Lower leg skin (tissue), 4 donors: ENCODE results near the gene FKBP5. TPM values are rescaled to one million over a fixed set of nuclear protein-coding genes. Genes with fewer than 3 reads are reported as not detected.

Source experiments
- DNase-seq, 2 donors: peaks; one replicate each; pipeline ENCODE4 v3.0.0-alpha.2; 2019; ENCODE audit warnings: low spot score in 2 of 2
- H3K4me3 ChIP-seq: fragments of 200-600 bp; sonication (generic); 2 replicates; pipeline ENCODE4 v1.5.1; 2017; ENCODE audit warnings: mild to moderate bottlenecking, low read depth; ENCODE audit not compliant: poor library complexity, severe bottlenecking
- POLR2A ChIP-seq, 2 donors: fragments of 450-650 bp; IDR thresholded peaks; one replicate each; pipeline ENCODE4 v1.6.1; 2016 to 2017; ENCODE audit warnings: antibody characterized with exemption in 2 of 2, mild to moderate bottlenecking in 1 of 2, moderate library complexity in 1 of 2
- WGBS, 2 donors: methylation state at CpG; one replicate each; pipeline ENCODE4 v1.1.5; 2018; 5-methylcytosine and 5-hydroxymethylcytosine counted together
- intact Hi-C: fragments of 100-400 bp; cut with DNase I; formaldehyde crosslinking; loops from one replicate; pipeline ENCODE4 v1.15.0; 2023; ENCODE audit warnings: low total_unique reads
- total RNA-seq, 4 donors: library from RNA; depleted of rRNA; stranded (reverse); fragments of >200 nt; gene quantifications; one replicate each; pipeline ENCODE4 v1.1.0, GENCODE V29; 2016
- TF ChIP-seq, protein P1 (sequence below), 3 donors: fragments of 450-650 bp; IDR thresholded peaks; one replicate each; pipeline ENCODE4 v1.5.1; 2016; ENCODE audit warnings: antibody characterized with exemption in 3 of 3, mild to moderate bottlenecking in 3 of 3, moderate library complexity in 2 of 3

FKBP5 gene
- total RNA-seq, 4 donors from 2014 or later, result 166 to 278 (median 238) TPM

DNA sequence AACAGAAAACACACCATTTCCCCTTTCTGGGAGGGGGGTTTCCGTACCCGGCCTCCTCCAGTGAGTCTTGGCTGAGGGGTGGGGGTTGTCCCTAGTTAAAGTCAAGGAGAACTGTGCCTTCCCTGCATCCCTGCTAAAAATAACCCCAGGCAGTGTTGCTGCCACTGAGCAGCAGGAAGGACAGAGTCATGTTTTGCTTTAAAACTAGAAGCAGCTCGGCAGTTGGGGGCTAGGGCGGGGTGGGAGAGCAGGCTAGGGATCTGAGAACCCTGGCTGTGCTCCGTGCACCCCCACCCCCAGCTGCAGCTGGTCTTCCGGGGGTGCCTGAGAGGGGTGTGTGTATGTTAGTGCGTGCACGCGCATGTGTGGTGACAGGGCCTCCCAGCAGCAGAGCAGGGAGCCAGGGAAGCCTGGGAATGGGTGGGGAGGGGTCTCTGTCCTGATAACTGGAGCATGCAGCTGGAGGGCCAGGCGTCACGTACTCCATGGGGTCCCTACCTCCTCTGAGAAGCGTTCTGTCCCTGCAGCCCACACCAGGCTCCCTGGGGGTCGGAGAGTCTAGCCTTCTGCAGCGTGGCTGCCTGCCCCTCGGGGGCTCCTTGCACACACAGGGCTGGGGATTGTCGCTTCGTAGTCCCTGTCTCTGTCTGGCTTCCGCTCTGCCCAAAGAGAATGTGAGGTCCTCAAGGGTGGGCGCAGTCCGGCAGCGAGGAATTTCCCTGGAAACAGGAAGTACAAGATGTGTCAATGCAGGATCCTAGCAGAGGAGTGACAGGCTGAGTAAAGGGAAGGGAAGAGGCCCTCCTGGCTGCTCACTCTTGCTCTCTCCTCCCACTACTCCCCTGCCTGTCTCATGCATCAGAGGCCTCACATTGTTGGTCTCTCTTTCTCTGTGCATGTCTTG is 31.4 kb upstream of the FKBP5 start:
- H3K4me3 ChIP-seq, result no peak overlapping the region
- intact Hi-C loops, result no loop called here
- WGBS, 2 donors, result 37 to 45% methylated on average over 19 of the region's 21 CpGs
- TF ChIP-seq POLR2A (IDR thresholded peaks at IDR 0.05), result no peak
- TF ChIP-seq, protein P1, sequence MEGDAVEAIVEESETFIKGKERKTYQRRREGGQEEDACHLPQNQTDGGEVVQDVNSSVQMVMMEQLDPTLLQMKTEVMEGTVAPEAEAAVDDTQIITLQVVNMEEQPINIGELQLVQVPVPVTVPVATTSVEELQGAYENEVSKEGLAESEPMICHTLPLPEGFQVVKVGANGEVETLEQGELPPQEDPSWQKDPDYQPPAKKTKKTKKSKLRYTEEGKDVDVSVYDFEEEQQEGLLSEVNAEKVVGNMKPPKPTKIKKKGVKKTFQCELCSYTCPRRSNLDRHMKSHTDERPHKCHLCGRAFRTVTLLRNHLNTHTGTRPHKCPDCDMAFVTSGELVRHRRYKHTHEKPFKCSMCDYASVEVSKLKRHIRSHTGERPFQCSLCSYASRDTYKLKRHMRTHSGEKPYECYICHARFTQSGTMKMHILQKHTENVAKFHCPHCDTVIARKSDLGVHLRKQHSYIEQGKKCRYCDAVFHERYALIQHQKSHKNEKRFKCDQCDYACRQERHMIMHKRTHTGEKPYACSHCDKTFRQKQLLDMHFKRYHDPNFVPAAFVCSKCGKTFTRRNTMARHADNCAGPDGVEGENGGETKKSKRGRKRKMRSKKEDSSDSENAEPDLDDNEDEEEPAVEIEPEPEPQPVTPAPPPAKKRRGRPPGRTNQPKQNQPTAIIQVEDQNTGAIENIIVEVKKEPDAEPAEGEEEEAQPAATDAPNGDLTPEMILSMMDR (IDR thresholded peaks at IDR 0.05), result no peak
- DNase-seq, result peak; percentile 55 to 85

DNA sequence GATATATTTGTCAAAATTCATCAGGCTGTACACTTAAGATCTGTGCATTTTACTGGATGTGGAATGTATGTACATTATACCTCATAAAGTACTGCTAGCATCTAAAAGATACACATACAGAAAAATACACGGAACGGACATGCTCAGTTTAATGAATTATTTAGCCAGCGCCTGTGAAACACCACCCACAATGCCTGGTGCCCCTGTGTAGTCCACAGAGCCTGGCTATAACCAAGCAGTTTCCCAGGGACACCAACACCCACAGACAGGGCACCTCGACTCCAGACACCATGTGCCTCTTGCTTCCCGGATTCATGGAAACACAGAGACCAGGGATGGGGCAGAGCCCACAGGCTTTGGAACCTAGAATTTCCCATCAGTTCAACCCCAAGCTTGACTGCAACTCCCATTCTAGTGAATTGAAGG is 30.7 kb upstream of the FKBP5 start:
- intact Hi-C loops, result no loop called here
- DNase-seq, result peak in 1 of 2 donors; percentile 86
- H3K4me3 ChIP-seq, result no peak overlapping the region
- 49 to 67% methylated on average over 5 of the region's 5 CpGs for WGBS, 2 donors
- no peak for TF ChIP-seq POLR2A (IDR thresholded peaks at IDR 0.05)
- TF ChIP-seq, protein P1 (IDR thresholded peaks at IDR 0.05), result no peak

DNA sequence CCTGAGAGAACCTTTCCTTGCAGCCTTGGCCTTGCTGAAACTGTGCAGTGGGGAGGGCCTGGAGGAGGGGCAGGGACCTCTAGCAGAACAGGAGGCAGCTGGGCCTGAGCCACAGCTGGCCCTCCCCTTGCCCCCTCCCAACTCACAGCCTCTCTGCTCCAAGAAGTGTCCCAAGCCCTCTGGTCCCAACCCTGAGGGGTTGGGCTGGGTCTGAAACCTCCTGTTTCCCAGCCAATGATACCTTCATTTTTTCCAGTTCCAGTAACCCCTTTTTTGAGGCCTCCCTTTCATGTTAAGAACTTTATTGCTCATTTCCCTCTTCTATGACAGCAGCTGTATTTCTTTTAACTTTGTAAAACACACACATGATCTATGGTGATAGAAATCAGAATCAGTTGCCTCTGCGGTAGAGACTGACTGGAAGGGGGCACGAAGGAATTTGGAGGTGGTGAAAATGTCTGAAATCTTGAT is 30.2 kb upstream of the FKBP5 start:
- intact Hi-C loops, result no loop called here
- 81% methylated on average over 2 of the region's 2 CpGs for WGBS, 2 donors
- no peak overlapping the region for H3K4me3 ChIP-seq
- DNase-seq, result peak in 1 of 2 donors; percentile 65
- TF ChIP-seq, protein P1 (IDR thresholded peaks at IDR 0.05), result no peak
- TF ChIP-seq POLR2A (IDR thresholded peaks at IDR 0.05), result no peak

DNA sequence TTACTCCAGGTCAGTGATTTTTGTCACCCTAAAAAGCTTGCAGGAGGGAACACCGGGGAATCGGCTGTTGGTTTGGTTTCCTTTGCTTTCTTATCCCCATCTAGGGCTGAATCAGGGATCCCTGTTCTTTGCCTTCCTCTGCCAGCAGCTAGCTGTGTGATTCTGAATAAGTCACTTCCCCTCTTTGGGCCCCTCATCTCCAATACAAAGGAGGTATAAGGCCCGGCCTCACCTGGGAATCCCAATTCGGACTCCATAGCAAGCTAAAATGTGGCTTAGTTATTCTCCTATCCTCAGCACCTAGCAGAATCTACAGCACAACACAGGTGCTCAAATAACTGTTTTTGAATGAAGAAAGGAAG is 29.6 kb upstream of the FKBP5 start:
- no peak overlapping the region for H3K4me3 ChIP-seq
- DNase-seq, result no peak
- no peak for TF ChIP-seq POLR2A (IDR thresholded peaks at IDR 0.05)
- TF ChIP-seq, protein P1 (IDR thresholded peaks at IDR 0.05), result no peak
- 77 to 85% methylated on average over 4 of the region's 4 CpGs for WGBS, 2 donors
- intact Hi-C loops, result no loop called here

DNA sequence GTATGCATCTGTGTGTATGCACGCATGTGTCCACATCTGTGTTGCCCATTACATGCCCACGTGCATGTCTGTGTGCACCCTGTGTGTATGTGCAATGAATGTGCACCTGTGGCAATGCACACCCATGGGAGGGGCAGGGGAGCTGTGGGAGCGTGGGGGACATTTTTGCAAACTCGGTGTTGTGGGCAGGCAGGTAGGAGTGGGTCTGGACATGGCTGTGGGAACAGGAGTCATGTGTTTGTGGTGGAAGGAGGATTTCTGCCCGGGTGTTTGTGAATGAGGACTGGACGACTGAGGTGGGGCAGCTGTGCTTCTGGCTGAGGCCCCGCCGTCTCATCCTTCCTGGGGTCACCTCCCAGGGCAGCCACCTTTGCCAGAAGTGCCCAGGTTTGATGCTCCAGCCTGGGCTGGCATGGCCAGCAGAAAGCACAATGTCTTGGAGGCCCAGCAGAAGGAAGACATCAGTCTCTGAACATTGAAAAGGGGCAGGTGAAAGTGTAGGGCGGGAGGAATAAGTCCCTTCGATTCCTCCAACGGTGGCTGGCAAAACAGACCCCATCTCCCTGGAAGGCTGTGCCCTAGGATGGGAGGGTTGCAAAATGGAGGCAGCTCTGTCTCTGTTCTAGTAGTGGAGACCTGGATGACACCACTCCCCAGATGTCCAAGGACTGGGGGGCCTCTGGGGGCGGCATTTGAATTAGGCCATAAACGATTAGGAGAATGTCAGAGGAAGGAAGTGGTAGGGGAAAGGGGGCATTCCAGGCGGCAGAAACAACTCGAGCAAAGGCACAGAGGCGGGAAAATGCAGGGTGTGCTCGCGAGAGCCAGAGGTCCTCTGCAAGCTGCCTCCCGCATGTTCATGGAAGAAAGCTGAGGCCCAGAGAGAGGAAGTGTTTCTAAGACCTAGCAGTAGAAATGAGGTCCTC is 29.0 kb upstream of the FKBP5 start:
- TF ChIP-seq, protein P1 (IDR thresholded peaks at IDR 0.05), result no peak
- no peak for TF ChIP-seq POLR2A (IDR thresholded peaks at IDR 0.05)
- DNase-seq, result peak in 1 of 2 donors; percentile 81
- 80 to 81% methylated on average over 19 of the region's 19 CpGs for WGBS, 2 donors
- no peak overlapping the region for H3K4me3 ChIP-seq
- intact Hi-C loops, result no loop called here
